Panc1 (cell line): ENCODE measurements around the gene PRTN3.

Experiments
- CTCF ChIP-seq: fragments of 450-650 bp; IDR thresholded peaks from 2 replicates; pipeline ENCODE4 v1.5.1; 2017; ENCODE audit warnings: mild to moderate bottlenecking
- POLR2AphosphoS5 ChIP-seq: IDR thresholded peaks from 2 replicates; pipeline ENCODE4 v1.6.1; 2012; ENCODE audit warnings: mild to moderate bottlenecking, low read depth, low read length, moderate library complexity
- REST ChIP-seq, 2 experiments: IDR thresholded peaks; 2 replicates each; pipeline ENCODE4 v1.6.1; 2011 to 2012; ENCODE audit warnings: low read depth in 2 of 2, control low read depth in 1 of 2, low read length in 1 of 2, mild to moderate bottlenecking in 1 of 2, moderate library complexity in 1 of 2; ENCODE audit not compliant: insufficient read depth in 1 of 2

DNA sequence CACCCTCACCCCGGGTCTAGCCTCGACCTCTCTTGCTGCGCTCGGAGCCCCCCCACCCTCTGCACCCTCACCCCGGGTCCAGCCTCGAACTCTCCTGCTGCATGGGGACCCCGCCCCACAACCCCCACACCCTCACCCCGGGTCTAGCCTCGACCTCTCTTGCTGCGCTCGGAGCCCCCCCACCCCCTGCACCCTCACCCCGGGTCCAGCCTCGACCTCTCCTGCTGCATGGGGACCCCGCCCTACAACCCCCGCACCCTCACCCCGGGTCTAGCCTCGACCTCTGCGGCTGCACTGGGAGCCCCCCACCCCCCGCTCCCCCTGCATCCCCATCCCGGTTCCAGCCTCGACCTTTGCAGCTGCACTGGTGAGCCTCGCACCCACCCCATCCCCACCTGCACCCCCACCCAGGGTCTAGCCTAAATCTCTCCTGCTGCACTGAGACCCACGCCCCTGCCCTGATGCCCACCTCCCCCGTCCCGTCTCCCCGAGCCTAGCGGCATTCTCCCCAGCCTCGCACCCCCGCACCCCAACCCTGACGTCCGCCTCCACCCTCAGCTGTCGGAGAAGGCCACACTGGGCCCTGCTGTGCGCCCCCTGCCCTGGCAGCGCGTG is 20.4 kb downstream of the PRTN3 start:
- no peak for TF ChIP-seq CTCF
- no peak for TF ChIP-seq POLR2AphosphoS5
- TF ChIP-seq REST (IDR thresholded peaks at IDR 0.05; ENCODE audit: insufficient read depth in 1 of 2, low read depth in 2 of 2, low read length in 1 of 2), result no peak
